ENCODE results near the gene PUS3.
A peak's percentile ranks its signal among the peaks of the same experiment; 100 is the strongest.
"Not testable (repeated sequence)": the region's sequence is repeated elsewhere in the genome, so short reads cannot be mapped to it uniquely, and the experiment has no call there.

The PUS3 gene

GRCh38 chr11:125924384-125925007 lies 21.5 kb upstream of the PUS3 start:
- DNase-seq (ENCODE audit: extremely low read depth, low read depth), result no peak
- TF ChIP-seq, protein P1, sequence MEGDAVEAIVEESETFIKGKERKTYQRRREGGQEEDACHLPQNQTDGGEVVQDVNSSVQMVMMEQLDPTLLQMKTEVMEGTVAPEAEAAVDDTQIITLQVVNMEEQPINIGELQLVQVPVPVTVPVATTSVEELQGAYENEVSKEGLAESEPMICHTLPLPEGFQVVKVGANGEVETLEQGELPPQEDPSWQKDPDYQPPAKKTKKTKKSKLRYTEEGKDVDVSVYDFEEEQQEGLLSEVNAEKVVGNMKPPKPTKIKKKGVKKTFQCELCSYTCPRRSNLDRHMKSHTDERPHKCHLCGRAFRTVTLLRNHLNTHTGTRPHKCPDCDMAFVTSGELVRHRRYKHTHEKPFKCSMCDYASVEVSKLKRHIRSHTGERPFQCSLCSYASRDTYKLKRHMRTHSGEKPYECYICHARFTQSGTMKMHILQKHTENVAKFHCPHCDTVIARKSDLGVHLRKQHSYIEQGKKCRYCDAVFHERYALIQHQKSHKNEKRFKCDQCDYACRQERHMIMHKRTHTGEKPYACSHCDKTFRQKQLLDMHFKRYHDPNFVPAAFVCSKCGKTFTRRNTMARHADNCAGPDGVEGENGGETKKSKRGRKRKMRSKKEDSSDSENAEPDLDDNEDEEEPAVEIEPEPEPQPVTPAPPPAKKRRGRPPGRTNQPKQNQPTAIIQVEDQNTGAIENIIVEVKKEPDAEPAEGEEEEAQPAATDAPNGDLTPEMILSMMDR (IDR thresholded peaks at IDR 0.05; ENCODE audit: low read depth, low read length), result no peak

DNA sequence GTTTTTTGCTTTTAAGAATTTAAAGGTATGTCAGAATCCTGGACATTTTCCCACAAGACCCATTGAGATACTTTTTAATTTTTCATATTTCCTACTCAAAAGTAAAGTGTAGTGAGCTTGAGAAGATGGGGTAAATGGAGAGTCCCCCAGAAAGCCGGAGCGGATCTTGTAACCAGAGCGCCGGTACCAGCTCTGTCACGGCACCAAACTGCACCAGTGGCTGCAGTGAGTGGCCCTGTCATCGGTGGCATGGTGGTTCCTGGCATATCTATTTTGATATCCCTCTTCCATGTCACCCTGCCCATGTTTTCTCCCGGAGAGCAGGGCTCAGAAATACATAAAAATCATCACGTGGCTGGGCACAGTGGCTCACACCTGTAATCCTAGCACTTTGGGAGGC lies 20.6 kb upstream of the PUS3 start:
- no peak for DNase-seq (ENCODE audit: extremely low read depth, low read depth)
- TF ChIP-seq, protein P1 (IDR thresholded peaks at IDR 0.05; ENCODE audit: low read depth, low read length), result no peak

DNA sequence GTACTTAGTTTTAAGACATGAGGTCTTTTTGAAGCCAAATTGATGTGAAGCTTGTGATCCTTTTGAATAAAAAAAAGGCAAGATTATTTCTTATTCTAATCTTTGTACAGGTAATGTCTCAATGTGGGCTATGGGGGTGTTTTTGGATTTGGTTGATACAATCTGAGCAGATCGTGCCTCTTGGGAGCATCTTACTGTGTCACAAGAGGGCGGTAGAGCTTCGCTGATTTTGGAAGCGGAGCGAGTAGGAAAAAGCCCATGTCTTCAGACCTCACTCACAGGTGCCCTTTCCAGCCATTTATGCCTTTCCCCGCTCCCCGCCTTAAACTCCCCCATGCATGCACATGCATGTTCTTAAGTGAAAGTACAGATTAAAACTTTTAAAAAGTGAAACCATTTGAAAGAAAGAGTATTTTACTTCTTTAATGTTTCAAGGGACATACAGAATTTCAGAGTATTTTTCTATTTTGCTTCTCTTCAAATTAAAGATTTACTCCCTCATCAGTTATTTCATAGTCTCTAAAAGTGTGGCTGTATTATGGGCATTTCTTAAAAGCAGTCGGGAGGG lies 20.1 kb upstream of the PUS3 start:
- TF ChIP-seq, protein P1 (IDR thresholded peaks at IDR 0.05; ENCODE audit: low read depth, low read length), result peak; percentile 94
- peak; percentile 30 for DNase-seq (ENCODE audit: extremely low read depth, low read depth)

DNA sequence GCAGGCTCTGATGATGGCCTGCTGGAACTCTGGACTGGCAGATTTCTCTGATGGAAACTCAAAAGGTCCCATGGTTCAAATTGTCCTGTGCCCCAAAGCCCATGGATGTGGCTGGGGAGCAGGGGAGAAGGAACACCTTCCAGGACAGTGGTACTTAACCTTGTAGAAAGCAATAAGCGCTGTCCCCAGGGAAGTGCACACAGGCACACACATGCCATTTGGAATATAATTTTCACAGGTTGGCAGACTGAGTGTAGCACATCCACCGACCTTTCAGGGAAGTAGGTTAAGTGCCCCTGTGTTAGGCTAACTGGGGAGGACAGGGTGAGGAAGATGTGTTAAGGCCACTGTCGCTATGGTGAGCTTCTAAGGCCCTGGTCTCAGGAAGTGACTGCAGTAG lies 19.1 kb upstream of the PUS3 start:
- DNase-seq (ENCODE audit: extremely low read depth, low read depth), result no peak
- TF ChIP-seq, protein P1 (IDR thresholded peaks at IDR 0.05; ENCODE audit: low read depth, low read length), result no peak

- DNase-seq (ENCODE audit: extremely low read depth, low read depth), result no peak
- TF ChIP-seq, protein P1 (IDR thresholded peaks at IDR 0.05; ENCODE audit: low read depth, low read length), result no peak
Observed at GRCh38 chr11:125921042-125921441, 18.0 kb upstream of the PUS3 start.

DNA sequence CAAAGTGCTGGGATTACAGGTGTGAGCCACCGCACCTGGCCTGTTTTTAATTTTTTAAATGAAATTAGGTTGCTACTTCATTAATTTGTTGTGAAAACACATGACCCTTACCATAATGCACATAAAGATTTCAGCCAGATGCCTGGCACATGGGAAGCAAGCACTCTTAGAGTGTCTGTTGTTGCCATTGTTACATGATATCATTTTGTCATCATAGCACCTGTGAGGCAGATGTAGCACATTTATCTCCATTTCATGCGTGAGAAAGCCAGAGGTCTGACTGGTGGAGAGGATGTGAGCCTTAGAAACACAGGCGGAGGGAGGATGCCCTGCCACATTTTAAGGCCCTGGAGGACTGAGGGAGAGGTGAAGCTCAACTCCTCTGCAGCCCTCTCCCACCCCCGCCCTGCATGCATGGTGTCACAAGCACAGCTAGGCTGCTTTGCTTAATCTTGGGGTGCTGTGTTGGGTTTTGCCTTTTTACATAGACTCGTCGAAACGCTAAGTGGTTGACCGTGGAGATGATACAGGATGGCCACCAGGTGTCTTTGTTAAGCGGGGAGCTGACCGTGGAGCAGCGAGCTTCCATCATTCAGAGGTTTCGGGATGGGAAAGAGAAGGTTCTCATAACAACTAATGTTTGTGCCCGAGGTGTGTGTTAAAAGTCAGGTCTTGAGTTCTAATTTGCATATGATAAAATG lies 15.3 kb upstream of the PUS3 start:
- DNase-seq (ENCODE audit: extremely low read depth, low read depth), result no peak
- TF ChIP-seq, protein P1 (IDR thresholded peaks at IDR 0.05; ENCODE audit: low read depth, low read length), result no peak

DNA sequence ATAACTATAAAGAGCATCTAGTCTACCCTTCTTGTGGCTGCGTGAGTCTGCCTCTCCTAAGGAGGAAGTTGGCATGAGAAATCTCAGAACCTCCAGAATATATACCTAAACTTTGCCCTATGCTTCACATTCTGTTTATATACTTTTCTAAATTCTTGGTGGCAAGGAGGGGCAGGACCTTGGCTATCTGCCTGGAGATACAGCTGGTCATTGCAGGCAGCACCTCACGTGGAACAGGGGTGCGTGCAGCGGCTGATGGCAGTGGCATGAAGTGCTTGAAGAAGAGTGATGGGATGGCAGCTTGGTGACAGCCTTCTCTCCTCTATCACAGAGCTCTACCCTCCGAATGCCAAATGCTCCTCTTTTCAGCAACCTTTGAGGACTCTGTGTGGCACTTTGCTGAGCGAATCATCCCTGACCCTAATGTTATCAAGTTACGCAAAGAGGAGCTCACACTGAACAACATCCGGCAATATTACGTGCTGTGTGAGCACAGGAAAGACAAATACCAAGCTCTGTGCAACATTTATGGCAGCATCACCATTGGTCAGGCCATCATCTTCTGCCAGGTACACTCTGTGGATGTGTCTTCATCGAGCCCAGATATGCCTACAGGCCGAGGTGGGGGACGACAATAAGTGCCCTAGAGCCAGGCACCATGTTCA lies 13.8 kb upstream of the PUS3 start:
- no peak for DNase-seq (ENCODE audit: extremely low read depth, low read depth)
- TF ChIP-seq, protein P1 (IDR thresholded peaks at IDR 0.05; ENCODE audit: low read depth, low read length), result no peak

DNA sequence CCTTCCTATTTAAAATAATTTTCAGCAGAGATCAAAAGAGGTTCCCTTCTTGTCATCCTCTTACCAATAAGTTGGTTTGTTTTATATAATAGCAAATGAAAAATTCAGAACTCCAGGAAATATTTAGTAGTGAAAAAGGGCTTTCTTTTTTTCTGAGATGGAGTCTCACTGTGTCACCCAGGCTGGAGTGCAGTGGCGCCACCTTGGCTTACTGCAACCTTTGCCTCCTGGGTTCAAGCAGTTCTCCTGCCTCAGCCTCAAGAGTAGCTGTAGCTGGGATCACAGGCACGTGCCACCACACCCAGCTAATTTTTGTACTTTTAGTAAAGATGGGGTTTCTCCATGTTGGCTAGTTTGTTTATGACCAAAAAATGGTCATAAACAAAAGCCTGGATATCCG lies 11.6 kb upstream of the PUS3 start:
- not testable (repeated sequence) for DNase-seq (ENCODE audit: extremely low read depth, low read depth)
